H9 (cell line): Measurements from ENCODE around the gene LRRC26. TPM values are rescaled to one million over a fixed set of nuclear protein-coding genes. Genes with fewer than 3 reads are reported as not detected.

Experiments
- DNase-seq: peaks from one replicate; pipeline ENCODE4 v3.0.0-alpha.2; 2017
- H2AFZ ChIP-seq: one replicate; pipeline ENCODE4 v1.6.1; 2013; ENCODE audit warnings: mild to moderate bottlenecking, low read length, control low read depth, moderate library complexity
- H2AK5ac ChIP-seq: 2 replicates; pipeline ENCODE4 v1.6.1; 2013; ENCODE audit warnings: low read length, control low read depth, mixed read lengths; ENCODE audit not compliant: insufficient read length
- H2BK120ac ChIP-seq: one replicate; pipeline ENCODE4 v1.6.1; 2013; ENCODE audit warnings: low read depth, mild to moderate bottlenecking, low read length, control low read depth, inconsistent platforms; ENCODE audit not compliant: poor library complexity, severe bottlenecking
- H2BK12ac ChIP-seq: 2 replicates; pipeline ENCODE4 v1.6.1; 2013; ENCODE audit warnings: low read length, control low read depth, mixed read lengths, low read depth; ENCODE audit not compliant: insufficient read length
- H2BK15ac ChIP-seq: 2 replicates; pipeline ENCODE4 v1.6.1; 2013; ENCODE audit warnings: low read depth, low read length, control low read depth
- H2BK20ac ChIP-seq: one replicate; pipeline ENCODE4 v1.6.1; 2013; ENCODE audit warnings: low read depth, mild to moderate bottlenecking, low read length, control low read depth, inconsistent platforms; ENCODE audit not compliant: poor library complexity, severe bottlenecking
- H2BK5ac ChIP-seq: 2 replicates; pipeline ENCODE4 v1.6.1; 2013; ENCODE audit warnings: low read length, control low read depth, mixed read lengths; ENCODE audit not compliant: insufficient read length
- H3K14ac ChIP-seq: 2 replicates; pipeline ENCODE4 v1.6.1; 2013; ENCODE audit warnings: low read length, control low read depth; ENCODE audit not compliant: insufficient read depth
- H3K18ac ChIP-seq: 2 replicates; pipeline ENCODE4 v1.6.1; 2013; ENCODE audit warnings: low read depth, mild to moderate bottlenecking, mixed read lengths, low read length, control low read depth; ENCODE audit not compliant: insufficient read length
- H3K23ac ChIP-seq: 2 replicates; pipeline ENCODE4 v1.6.1; 2013; ENCODE audit warnings: low read length, control low read depth, mixed read lengths, low read depth; ENCODE audit not compliant: insufficient read length
- H3K23me2 ChIP-seq: 2 replicates; pipeline ENCODE4 v1.6.1; 2013; ENCODE audit warnings: low read depth, mild to moderate bottlenecking, mixed read lengths, low read length, control low read depth; ENCODE audit not compliant: insufficient read length, poor library complexity, severe bottlenecking
- H3K27ac ChIP-seq: 2 replicates; pipeline ENCODE4 v1.5.1; 2013; ENCODE audit warnings: low read length, control low read depth, mixed read lengths, low read depth; ENCODE audit not compliant: insufficient read length
- H3K27me3 ChIP-seq: 2 replicates; pipeline ENCODE4 v1.6.1; 2013; ENCODE audit warnings: low read length, control low read depth, inconsistent platforms; ENCODE audit not compliant: insufficient read depth
- H3K4ac ChIP-seq: 2 replicates; pipeline ENCODE4 v1.6.1; 2013; ENCODE audit warnings: low read depth, mild to moderate bottlenecking, control low read depth, inconsistent platforms, low read length, moderate library complexity
- H3K4me1 ChIP-seq: 2 replicates; pipeline ENCODE4 v1.6.1; 2013; ENCODE audit warnings: low read length, control low read depth, inconsistent platforms; ENCODE audit not compliant: insufficient read depth
- H3K4me2 ChIP-seq: 2 replicates; pipeline ENCODE4 v1.6.1; 2013; ENCODE audit warnings: low read length, control low read depth, mixed read lengths; ENCODE audit not compliant: insufficient read length, insufficient read depth
- H3K56ac ChIP-seq: 2 replicates; pipeline ENCODE4 v1.6.1; 2013; ENCODE audit warnings: low read depth, mild to moderate bottlenecking, mixed read lengths, low read length, control low read depth; ENCODE audit not compliant: insufficient read length
- H3K79me1 ChIP-seq: 2 replicates; pipeline ENCODE4 v1.6.1; 2013; ENCODE audit warnings: low read depth, mild to moderate bottlenecking, moderate library complexity, low read length, control low read depth, inconsistent platforms; ENCODE audit not compliant: insufficient read depth, poor library complexity, severe bottlenecking
- H3K79me2 ChIP-seq: 2 replicates; pipeline ENCODE4 v1.6.1; 2013; ENCODE audit warnings: low read length, control low read depth, inconsistent platforms; ENCODE audit not compliant: insufficient read depth
- H3K9ac ChIP-seq: 2 replicates; pipeline ENCODE4 v1.6.1; 2013; ENCODE audit warnings: low read length, control low read depth, mixed read lengths; ENCODE audit not compliant: insufficient read length; ENCODE audit errors: extremely low read depth
- H3K9me3 ChIP-seq: one replicate; pipeline ENCODE4 v1.6.1; 2013; ENCODE audit warnings: low read depth, low read length, inconsistent platforms; ENCODE audit not compliant: control insufficient read depth
- H3T11ph ChIP-seq: one replicate; pipeline ENCODE4 v1.6.1; 2013; ENCODE audit warnings: mild to moderate bottlenecking, low read length, control low read depth, inconsistent platforms
- H4K20me1 ChIP-seq: one replicate; pipeline ENCODE4 v1.6.1; 2013; ENCODE audit not compliant: control insufficient read depth, insufficient read length, insufficient read depth
- H4K5ac ChIP-seq: 2 replicates; pipeline ENCODE4 v1.6.1; 2013; ENCODE audit warnings: low read depth, mild to moderate bottlenecking, mixed read lengths, low read length, control low read depth; ENCODE audit not compliant: insufficient read length
- H4K8ac ChIP-seq: replicated peaks from 2 replicates; pipeline ENCODE4 v1.6.1; 2013; ENCODE audit warnings: low read length, control low read depth, mixed read lengths, low read depth; ENCODE audit not compliant: insufficient read length
- H4K91ac ChIP-seq: 2 replicates; pipeline ENCODE4 v1.6.1; 2013; ENCODE audit warnings: low read depth, mild to moderate bottlenecking, moderate library complexity, mixed read lengths, low read length, control low read depth; ENCODE audit not compliant: insufficient read length
- H3K27ac Mint-ChIP-seq, 3 experiments: 2 replicates in 2 of 3; 3 replicates in 1 of 3; pipeline ENCODE4 v1.8.0; 2020 to 2021; ENCODE audit warnings: mixed read lengths in 3 of 3, mild to moderate bottlenecking in 1 of 3, moderate library complexity in 1 of 3
- H3K27me3 Mint-ChIP-seq: 2 replicates; pipeline ENCODE4 v1.8.0; 2021; ENCODE audit warnings: low read depth, mild to moderate bottlenecking, moderate library complexity, mixed read lengths
- H3K36me3 Mint-ChIP-seq, 3 experiments: 2 replicates in 2 of 3; 3 replicates in 1 of 3; pipeline ENCODE4 v1.8.0; 2020 to 2021; ENCODE audit warnings: low read depth in 3 of 3, mixed read lengths in 3 of 3; ENCODE audit not compliant: insufficient read depth in 1 of 3
- H3K4me1 Mint-ChIP-seq, 2 experiments: 2 replicates each; pipeline ENCODE4 v1.8.0; 2020; ENCODE audit warnings: mixed read lengths in 2 of 2
- H3K4me3 Mint-ChIP-seq, 2 experiments: 2 replicates in 1 of 2; 3 replicates in 1 of 2; pipeline ENCODE4 v1.8.0; 2020 to 2021; ENCODE audit warnings: mild to moderate bottlenecking in 2 of 2, mixed read lengths in 2 of 2, moderate library complexity in 1 of 2
- H3K9me3 Mint-ChIP-seq, 2 experiments: 2 replicates in 1 of 2; 3 replicates in 1 of 2; pipeline ENCODE4 v1.8.0; 2020; ENCODE audit warnings: mild to moderate bottlenecking in 2 of 2, mixed read lengths in 2 of 2, moderate library complexity in 1 of 2
- CTCF ChIP-seq: fragments of 200-600 bp; sonication (generic); conservative IDR thresholded peaks from 3 replicates; pipeline ENCODE4 v1.8.0; 2021; ENCODE audit warnings: antibody characterized with exemption, mild to moderate bottlenecking
- WGBS: extraction: QIAGEN DNeasy Blood & Tissue Kit; methylation state at CpG from one replicate; pipeline ENCODE4 v1.1.7; 2013; ENCODE audit warnings: missing lambda C conversion rate, low lambda C conversion rate, mixed read lengths; ENCODE audit not compliant: insufficient read length; ENCODE audit errors: extremely low coverage; 5-methylcytosine and 5-hydroxymethylcytosine counted together
- total RNA-seq: library from RNA; stranded (reverse); gene quantifications from 2 replicates; pipeline ENCODE4 v1.2.1, GENCODE V29; 2021

The LRRC26 gene
- total RNA-seq, 1 experiment from 2014 or later: 0.96 TPM

- Mint-ChIP-seq H3K4me1 (peaks cover 4 to 5% of the 10 kb centered on the region in 2 experiments), H3K27ac (no peak overlapping the region; a peak in 1 of 7 replicates), H3K27me3 (no peaks in the 10 kb centered on the region), H3K36me3 (peaks cover 5 to 34% (median 26%) of the 10 kb centered on the region in 3 experiments; a peak in 6 of 7 replicates), H3K9me3 (no peaks in the 10 kb centered on the region), H3K4me3 (no peak overlapping the region)
- TF ChIP-seq CTCF: peak; percentile 44
- Histone ChIP-seq H2AFZ (no peak overlapping the region), H2AK5ac (no peak overlapping the region), H3K27ac (no peak overlapping the region), H4K20me1 (no peaks in the 10 kb centered on the region), H3K4me1 (no peaks in the 10 kb centered on the region; the same call in 1 of the 2 replicates), H3K4ac (no peak overlapping the region), H3K23ac (no peak overlapping the region), H4K8ac (no peak overlapping the region), H3K18ac (no peak overlapping the region), H2BK120ac (no peak overlapping the region), H4K5ac (no peak overlapping the region), H2BK15ac (no peak overlapping the region), H4K91ac (no peak overlapping the region), H2BK20ac (no peak overlapping the region), H3K9me3 (no peaks in the 10 kb centered on the region), H3K79me2 (no peaks in the 10 kb centered on the region), H3K56ac (no peak overlapping the region), H3K23me2 (no peaks in the 10 kb centered on the region), H3K9ac (no peak overlapping the region), H3K4me2 (no peak overlapping the region), H3K27me3 (no peaks in the 10 kb centered on the region), H3K14ac (no peak overlapping the region), H3K79me1 (no peaks in the 10 kb centered on the region), H2BK5ac (no peak overlapping the region), H2BK12ac (no peak overlapping the region), H3T11ph (no peak overlapping the region)
- DNase-seq: no peak
- no CpG with 5 or more reads among the region's 49 CpGs for WGBS
Observed at GRCh38 chr9:137213160-137214060, 43.6 kb upstream of the LRRC26 start.
